Spleen (tissue), 11 donors: ENCODE data around the gene RRAS2. TPM values are rescaled to one million over a fixed set of nuclear protein-coding genes. Genes with fewer than 3 reads are reported as not detected.

Source experiments
- DNase-seq: peaks from one replicate; pipeline ENCODE4 v3.0.0-alpha.2; 2020
- H3K27ac ChIP-seq, 8 donors: fragments of 200-600 bp; sonication (generic) in 7 of 8; 1 replicate in 4 of 8; 2 replicates in 4 of 8; pipeline versions ENCODE4 v1.5.0 to v1.8.0; 2016 to 2021; ENCODE audit warnings: inconsistent platforms in 4 of 8, mild to moderate bottlenecking in 4 of 8, moderate library complexity in 1 of 8
- H3K27me3 ChIP-seq, 7 donors: fragments of 200-600 bp; sonication (generic) in 6 of 7; replicated peaks in 1 of 7; 1 replicate in 4 of 7; 2 replicates in 3 of 7; pipeline versions ENCODE4 v1.5.0 to v1.8.0; 2016 to 2021; ENCODE audit warnings: inconsistent platforms in 3 of 7, mild to moderate bottlenecking in 1 of 7
- H3K36me3 ChIP-seq, 6 donors: fragments of 200-600 bp; sonication (generic) in 5 of 6; 1 replicate in 4 of 6; 2 replicates in 2 of 6; pipeline versions ENCODE4 v1.5.0 to v1.8.0; 2016 to 2021; ENCODE audit warnings: inconsistent platforms in 2 of 6
- H3K4me1 ChIP-seq, 6 donors: fragments of 200-600 bp; sonication (generic) in 5 of 6; 1 replicate in 3 of 6; 2 replicates in 3 of 6; pipeline versions ENCODE4 v1.5.0 to v1.8.0; 2016 to 2021; ENCODE audit warnings: inconsistent platforms in 3 of 6
- H3K4me3 ChIP-seq, 8 donors: fragments of 200-600 bp; sonication (generic) in 7 of 8; 1 replicate in 4 of 8; 2 replicates in 4 of 8; pipeline versions ENCODE4 v1.5.0 to v1.8.0; 2016 to 2021; ENCODE audit warnings: inconsistent platforms in 4 of 8, mild to moderate bottlenecking in 4 of 8, moderate library complexity in 2 of 8
- H3K9me3 ChIP-seq, 8 donors: fragments of 200-600 bp; sonication (generic) in 7 of 8; 1 replicate in 4 of 8; 2 replicates in 4 of 8; pipeline versions ENCODE4 v1.5.0 to v1.8.0; 2016 to 2021; ENCODE audit warnings: inconsistent platforms in 4 of 8
- POLR2A ChIP-seq, 3 donors: fragments of 450-650 bp; IDR thresholded peaks; one replicate each; pipeline ENCODE4 v1.5.1; 2017; ENCODE audit warnings: antibody characterized with exemption in 3 of 3, mild to moderate bottlenecking in 1 of 3
- POLR2AphosphoS5 ChIP-seq, 3 donors: sonication (generic); formaldehyde crosslinking; IDR thresholded peaks; one replicate each; pipeline ENCODE4 v1.5.1; 2017; ENCODE audit warnings: antibody characterized with exemption in 3 of 3
- WGBS, 5 donors: extraction: QIAGEN DNeasy Blood & Tissue Kit in 3 of 5; methylation state at CpG; one replicate each; pipeline versions ENCODE4 v1.1.5 to v1.1.7; 2013 to 2018; 5-methylcytosine and 5-hydroxymethylcytosine counted together
- intact Hi-C: fragments of 100-400 bp; cut with DNase I; formaldehyde crosslinking; loops from one replicate; pipeline ENCODE4 v1.15.0; 2023; ENCODE audit warnings: low total_unique reads
- polyA plus RNA-seq, 3 donors: library from polyadenylated mRNA; stranded (reverse); fragments of 200-250 nt; gene quantifications; one replicate each; pipeline ENCODE4 v1.2.1, GENCODE V29; 2013
- total RNA-seq, 7 donors: library from RNA; depleted of rRNA in 3 of 7; stranded (reverse); fragments of >200 nt in 3 of 7; fragmentation: NEBNext Ultra II Directional in 4 of 7; extraction: Animal tissue kit (Norgen Biotek cat#: 25700) in 4 of 7; gene quantifications; one replicate each; pipeline versions ENCODE4 v1.1.0 to v1.2.1, GENCODE V29; 2016 to 2021
- TF ChIP-seq, protein P1 (sequence below), 11 experiments: fragments of 200-600 bp in 7 of 11; fragments of 450-650 bp in 4 of 11; sonication (generic) in 4 of 11; IDR thresholded peaks in 8 of 11; conservative IDR thresholded peaks in 3 of 11; 1 replicate in 7 of 11; 2 replicates in 4 of 11; pipeline versions ENCODE4 v1.4.0 to v1.8.0; 2016 to 2021; ENCODE audit warnings: antibody characterized with exemption in 11 of 11, inconsistent platforms in 4 of 11, mild to moderate bottlenecking in 1 of 11
- donor health status: healthy with polysubstance abuse.
- donor health status: DM: no; HTN: no; CAD: no; lungs with moderate emphysema.
- donor health status: DM: no; HTN: no; CAD: no.
- donor health status: Bipolar disorder and iron deficiency.
- donor health status: healthy.
- donor health status: DM: no; HTN: no; CAD: no.
- donor health status: DM: yes; HTN: yes; CAD: no.

Gene RRAS2
- total and polyA plus RNA-seq, 10 donors, result 23.7 to 45.8 (median 36.9) TPM

DNA sequence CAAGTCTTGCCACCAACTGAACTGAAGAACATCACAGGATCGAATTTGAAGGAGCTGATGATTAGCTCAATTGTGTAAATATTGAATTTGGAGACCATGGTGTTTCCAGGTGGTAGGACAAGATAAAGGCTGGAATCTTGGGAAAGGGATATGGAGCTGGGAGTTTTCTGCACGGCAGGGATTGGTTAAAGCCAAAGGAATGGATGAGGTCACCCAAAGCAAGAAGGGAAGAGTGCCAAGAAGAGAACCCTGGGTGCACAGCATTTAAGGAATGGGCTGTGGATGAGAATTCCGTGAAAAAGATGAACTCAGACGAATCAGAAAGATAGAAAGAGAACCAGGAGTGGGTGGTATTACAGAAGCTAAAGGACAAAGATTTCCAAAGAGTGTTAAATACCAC is 29.4 kb upstream of the RRAS2 start:
- no peaks in the 10 kb centered on the region for H3K27me3 ChIP-seq
- no peaks in the 10 kb centered on the region for H3K36me3 ChIP-seq
- DNase-seq, result no peak
- no peak overlapping the region for H3K27ac ChIP-seq
- no peaks in the 10 kb centered on the region for H3K9me3 ChIP-seq
- 74 to 88% (median 85%) methylated on average over 4 of the region's 4 CpGs for WGBS, 5 donors
- H3K4me3 ChIP-seq, result no peak overlapping the region
- intact Hi-C loops, result no loop called here
- TF ChIP-seq, protein P1, sequence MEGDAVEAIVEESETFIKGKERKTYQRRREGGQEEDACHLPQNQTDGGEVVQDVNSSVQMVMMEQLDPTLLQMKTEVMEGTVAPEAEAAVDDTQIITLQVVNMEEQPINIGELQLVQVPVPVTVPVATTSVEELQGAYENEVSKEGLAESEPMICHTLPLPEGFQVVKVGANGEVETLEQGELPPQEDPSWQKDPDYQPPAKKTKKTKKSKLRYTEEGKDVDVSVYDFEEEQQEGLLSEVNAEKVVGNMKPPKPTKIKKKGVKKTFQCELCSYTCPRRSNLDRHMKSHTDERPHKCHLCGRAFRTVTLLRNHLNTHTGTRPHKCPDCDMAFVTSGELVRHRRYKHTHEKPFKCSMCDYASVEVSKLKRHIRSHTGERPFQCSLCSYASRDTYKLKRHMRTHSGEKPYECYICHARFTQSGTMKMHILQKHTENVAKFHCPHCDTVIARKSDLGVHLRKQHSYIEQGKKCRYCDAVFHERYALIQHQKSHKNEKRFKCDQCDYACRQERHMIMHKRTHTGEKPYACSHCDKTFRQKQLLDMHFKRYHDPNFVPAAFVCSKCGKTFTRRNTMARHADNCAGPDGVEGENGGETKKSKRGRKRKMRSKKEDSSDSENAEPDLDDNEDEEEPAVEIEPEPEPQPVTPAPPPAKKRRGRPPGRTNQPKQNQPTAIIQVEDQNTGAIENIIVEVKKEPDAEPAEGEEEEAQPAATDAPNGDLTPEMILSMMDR (IDR thresholded peaks at IDR 0.05 in 8 of 11, conservative IDR thresholded peaks at IDR 0.05 in 3 of 11), result no peak
- TF ChIP-seq POLR2AphosphoS5 (IDR thresholded peaks at IDR 0.05), result no peak
- no peak for TF ChIP-seq POLR2A (IDR thresholded peaks at IDR 0.05)
- no peaks in the 10 kb centered on the region for H3K4me1 ChIP-seq

DNA sequence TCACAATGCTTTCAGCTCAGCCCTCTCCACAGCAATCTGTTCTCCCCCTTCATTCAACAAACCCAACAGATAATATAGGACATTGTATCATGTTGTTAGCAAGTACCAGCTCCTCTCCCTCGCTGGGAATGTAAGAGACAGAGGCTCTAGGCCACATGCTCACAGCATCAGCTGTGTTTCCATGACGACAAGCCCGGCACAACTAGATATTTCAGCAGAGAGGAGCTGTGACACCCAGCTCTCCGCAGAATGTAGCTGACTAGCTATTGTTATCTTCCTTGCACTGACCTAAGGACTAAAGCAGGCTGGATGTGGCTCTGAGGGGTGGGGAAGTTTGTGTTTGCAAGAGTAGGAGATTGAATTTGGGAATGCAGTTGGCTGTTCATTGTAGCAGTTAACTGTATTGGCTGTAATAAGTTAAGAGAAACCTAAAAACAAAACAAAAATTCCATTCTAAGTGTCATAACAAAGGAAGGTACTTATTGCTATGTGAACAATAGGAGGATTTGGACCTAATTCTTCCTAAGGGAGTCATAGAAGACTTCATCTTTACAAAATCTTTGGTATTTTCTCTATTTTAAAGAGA is 28.0 kb upstream of the RRAS2 start:
- Histone ChIP-seq H3K27ac (no peak overlapping the region), H3K27me3 (no peaks in the 10 kb centered on the region), H3K4me1 (no peaks in the 10 kb centered on the region), H3K4me3 (no peak overlapping the region), H3K36me3 (no peaks in the 10 kb centered on the region), H3K9me3 (no peaks in the 10 kb centered on the region)
- no peak for TF ChIP-seq POLR2A (IDR thresholded peaks at IDR 0.05)
- TF ChIP-seq, protein P1 (IDR thresholded peaks at IDR 0.05 in 8 of 11, conservative IDR thresholded peaks at IDR 0.05 in 3 of 11), result no peak
- TF ChIP-seq POLR2AphosphoS5 (IDR thresholded peaks at IDR 0.05), result no peak
- no peak for DNase-seq
- intact Hi-C loops, result no loop called here
- WGBS, 5 donors, result 56 to 80% (median 75%) methylated on average over 4 of the region's 4 CpGs

DNA sequence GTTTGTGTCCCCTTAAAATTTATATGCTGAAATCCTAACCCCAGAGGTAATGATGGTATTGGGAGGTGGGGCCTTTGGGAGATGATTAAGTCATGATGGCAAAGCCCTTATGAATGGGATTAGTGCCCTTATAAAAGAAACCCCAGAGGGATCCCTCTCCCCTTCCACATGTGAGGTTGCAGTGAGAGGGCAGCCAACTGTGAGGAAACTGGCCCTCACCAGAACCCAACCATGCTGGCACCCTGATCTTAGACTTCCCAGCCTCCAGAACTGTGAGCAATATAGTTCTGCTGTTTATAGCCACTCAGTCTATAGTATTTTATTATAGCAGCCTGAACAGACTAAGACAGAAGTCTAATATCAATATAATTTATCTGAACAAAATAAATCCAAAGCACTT is 27.1 kb upstream of the RRAS2 start:
- Histone ChIP-seq H3K9me3 (no peaks in the 10 kb centered on the region), H3K27ac (no peak overlapping the region), H3K4me3 (no peak overlapping the region), H3K4me1 (peaks cover 0 to 9% (median 7%) of the 10 kb centered on the region in 6 donors), H3K36me3 (no peaks in the 10 kb centered on the region), H3K27me3 (peaks cover 0 to 5% (median 0%) of the 10 kb centered on the region in 7 donors)
- TF ChIP-seq, protein P1 (IDR thresholded peaks at IDR 0.05 in 8 of 11, conservative IDR thresholded peaks at IDR 0.05 in 3 of 11), result no peak
- no peak for TF ChIP-seq POLR2AphosphoS5 (IDR thresholded peaks at IDR 0.05)
- no peak for TF ChIP-seq POLR2A (IDR thresholded peaks at IDR 0.05)
- no peak for DNase-seq
- intact Hi-C loops, result no loop called here

DNA sequence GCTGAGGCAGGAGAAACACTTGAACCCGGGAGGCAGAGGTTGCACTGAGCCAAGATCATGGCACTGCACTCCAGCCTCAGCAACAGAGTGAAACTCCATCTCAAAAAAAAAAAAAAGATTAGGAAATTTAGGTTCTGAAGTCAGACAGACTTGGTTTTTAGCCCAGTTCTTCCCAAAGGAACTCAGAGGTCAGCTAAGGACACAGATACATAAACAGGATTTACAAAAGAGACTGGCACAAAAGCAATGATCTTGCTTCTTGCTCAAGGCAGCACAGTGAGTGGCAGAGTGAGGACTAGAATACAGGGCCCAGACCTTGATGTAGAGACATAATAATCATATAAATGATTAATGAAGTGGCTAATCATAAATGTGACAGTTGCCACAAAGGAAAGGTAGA is 25.4 kb upstream of the RRAS2 start:
- Histone ChIP-seq H3K4me3 (no peak overlapping the region), H3K27me3 (peaks cover 0 to 18% (median 0%) of the 10 kb centered on the region in 7 donors), H3K4me1 (peaks cover 0 to 18% (median 15%) of the 10 kb centered on the region in 6 donors), H3K9me3 (no peaks in the 10 kb centered on the region), H3K27ac (no peak overlapping the region), H3K36me3 (no peaks in the 10 kb centered on the region)
- no peak for DNase-seq
- TF ChIP-seq POLR2AphosphoS5 (IDR thresholded peaks at IDR 0.05) (no peak), POLR2A (IDR thresholded peaks at IDR 0.05) (no peak)
- TF ChIP-seq, protein P1 (IDR thresholded peaks at IDR 0.05 in 8 of 11, conservative IDR thresholded peaks at IDR 0.05 in 3 of 11), result no peak
- 80 to 97% (median 89%) methylated on average over 1 of the region's 1 CpG for WGBS, 5 donors
- intact Hi-C loops, result no loop called here
